ENCODE data around the gene DEXI.

Gene DEXI

DNA sequence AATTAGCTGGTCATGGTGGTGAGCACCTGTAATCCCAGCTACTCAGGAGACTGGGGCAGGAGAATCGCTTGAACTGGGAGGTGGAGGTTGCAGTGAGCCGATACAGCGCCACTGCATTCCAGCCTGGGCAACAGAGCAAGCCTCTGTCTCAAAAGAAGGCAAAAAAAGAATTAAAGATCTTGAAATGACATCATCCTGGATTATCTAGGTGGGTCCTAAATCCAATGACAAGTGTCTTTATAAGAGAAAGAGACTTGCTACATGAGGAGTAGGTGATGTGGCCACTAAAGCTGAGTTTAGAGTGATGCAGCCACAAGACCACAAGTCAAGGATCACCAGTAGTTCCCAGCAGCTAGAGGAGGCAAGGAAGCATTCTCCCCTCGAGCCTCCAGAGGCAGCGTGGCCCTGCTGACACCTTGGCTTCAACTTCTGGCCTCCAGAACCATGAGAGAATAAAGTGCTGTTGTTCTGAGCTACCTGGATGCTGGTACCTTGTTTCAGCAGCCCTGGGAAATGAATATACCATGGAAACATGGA, 49.4 kb downstream of the DEXI start:
- DNase-seq (ENCODE audit: low read depth in 2 of 2) = no peak

DNA sequence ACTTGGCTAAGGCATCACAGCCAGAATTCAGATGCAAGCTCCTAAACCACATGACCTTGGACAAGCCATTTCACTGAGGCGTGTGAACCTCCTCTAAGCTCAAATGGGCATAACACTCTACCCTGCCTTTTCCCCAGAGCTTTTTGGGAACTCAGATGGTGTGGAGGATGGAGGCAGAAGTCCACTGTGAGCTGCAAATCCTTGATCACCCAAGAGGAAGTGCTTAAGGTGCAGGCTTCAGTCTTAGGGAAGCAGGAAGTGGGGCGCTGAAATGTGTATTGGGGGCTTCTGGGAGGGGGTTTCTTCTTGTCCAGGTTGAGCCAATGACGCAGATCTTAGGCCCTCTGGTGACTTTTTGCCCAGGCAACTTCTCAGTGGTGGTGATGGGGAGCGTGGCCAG, 52.4 kb downstream of the DEXI start:
- DNase-seq (ENCODE audit: low read depth in 2 of 2) = no peak

DNA sequence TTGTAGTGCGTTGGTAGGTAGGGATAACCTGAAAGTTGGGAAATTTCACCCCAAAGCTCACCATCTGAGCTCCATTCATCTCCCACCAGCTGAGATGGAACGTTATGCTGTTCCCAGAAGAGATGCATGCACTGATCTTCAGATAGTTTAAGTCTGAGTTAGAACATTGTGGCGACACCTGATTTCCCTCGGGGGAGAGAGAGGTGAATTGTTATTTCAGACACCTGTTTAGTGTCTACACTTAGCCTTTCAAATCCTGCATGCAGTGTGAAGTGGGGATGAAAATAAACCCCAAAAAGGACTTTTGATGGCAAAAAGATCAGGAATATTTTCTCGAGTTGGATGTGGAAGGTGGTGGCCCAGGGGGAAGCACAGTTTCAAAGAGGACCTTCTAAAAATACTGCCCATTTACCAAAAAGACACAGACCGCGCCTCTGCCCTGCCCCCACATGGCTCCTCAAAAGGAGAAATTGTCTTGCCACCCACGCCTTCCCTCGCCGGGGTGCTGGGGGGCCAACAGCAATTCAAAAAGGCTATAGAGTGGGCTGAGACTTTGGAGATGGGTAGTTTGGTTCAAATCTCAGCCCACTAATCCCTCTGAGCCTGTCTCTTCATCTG, 53.8 kb downstream of the DEXI start:
- DNase-seq (ENCODE audit: low read depth in 2 of 2) = no peak

GRCh38 chr16:10885246-10885645, 57.0 kb downstream of the DEXI start:
- no peak for DNase-seq (ENCODE audit: low read depth in 2 of 2)

DNA sequence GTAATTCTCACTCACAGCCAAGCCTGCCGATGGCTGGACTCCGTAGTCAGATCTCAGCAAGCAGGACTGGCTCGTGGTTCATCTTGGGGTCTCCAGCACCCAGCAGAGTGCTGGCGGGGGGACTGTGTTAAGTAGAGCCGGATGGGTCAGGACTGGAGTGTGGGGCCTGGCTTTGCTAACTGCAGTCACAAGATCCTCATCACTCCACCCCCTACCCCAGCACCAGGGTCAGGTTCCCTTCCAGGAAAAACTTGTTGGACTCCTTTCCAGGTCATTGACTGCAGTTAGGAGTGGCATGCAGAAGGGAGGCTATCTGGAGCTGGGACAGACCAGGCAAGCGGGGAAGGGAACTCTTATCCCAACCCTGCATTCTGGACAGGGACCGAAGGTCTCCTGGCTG, 59.3 kb downstream of the DEXI start:
- DNase-seq (ENCODE audit: low read depth in 2 of 2) = no peak

DNA sequence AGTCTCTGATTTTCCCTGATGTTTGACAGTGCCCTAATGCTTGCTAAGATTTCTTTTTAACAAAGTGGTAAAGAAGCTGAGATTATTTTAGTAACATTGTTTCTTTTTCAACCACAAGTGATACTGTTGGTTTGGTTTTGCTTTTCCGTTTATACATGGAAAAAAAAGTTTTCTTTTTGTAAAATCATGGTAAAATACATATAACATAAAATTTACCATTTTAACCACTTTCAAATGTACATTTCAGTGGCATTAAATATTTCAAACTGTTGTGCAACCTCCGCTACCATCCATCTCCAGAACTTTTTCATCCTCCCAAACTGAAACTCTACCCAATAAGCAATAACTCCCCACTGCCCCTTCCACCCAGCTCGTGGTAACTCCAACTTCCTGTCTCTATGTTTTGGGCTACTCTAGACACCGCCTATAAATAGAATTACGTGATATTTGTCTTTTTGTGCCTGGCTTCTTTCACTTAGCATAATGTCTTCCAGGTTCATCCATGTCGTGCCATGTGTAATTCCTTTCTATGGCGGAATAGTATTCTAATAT, 60.7 kb downstream of the DEXI start:
- DNase-seq (ENCODE audit: low read depth in 2 of 2) = no peak

GRCh38 chr16:10880594-10881452, 61.4 kb downstream of the DEXI start:
- no peak for DNase-seq (ENCODE audit: low read depth in 2 of 2)

- DNase-seq (ENCODE audit: low read depth in 2 of 2) = no peak
Measured at GRCh38 chr16:10879681-10880589, 62.3 kb downstream of the DEXI start.
